K562 (cell line): ENCODE measurements around the gene TOMM22. TPM values are rescaled to one million over a fixed set of nuclear protein-coding genes. Genes with fewer than 3 reads are reported as not detected.
A peak's percentile ranks its signal among the peaks of the same experiment; 100 is the strongest.

Source experiments
- ASH1L ChIP-seq: fragments of 450-650 bp; IDR thresholded peaks from 2 replicates; pipeline ENCODE4 v1.6.1; 2018; ENCODE audit warnings: borderline replicate concordance, mild to moderate bottlenecking, low read depth; ENCODE audit not compliant: partially characterized antibody
- BRF1 ChIP-seq: IDR thresholded peaks from 3 replicates; pipeline ENCODE4 v1.6.1; 2011; ENCODE audit warnings: borderline replicate concordance, mild to moderate bottlenecking; ENCODE audit not compliant: insufficient read length; ENCODE audit errors: extremely low read depth
- CBX8 ChIP-seq: fragments of 200-600 bp; sonication (generic); IDR thresholded peaks from 2 replicates; pipeline ENCODE4 v1.6.1; 2012; ENCODE audit warnings: borderline replicate concordance, mixed run types, low read depth, mild to moderate bottlenecking, moderate library complexity, mixed read lengths, low read length, control low read depth, inconsistent platforms; ENCODE audit not compliant: poor library complexity, severe bottlenecking; ENCODE audit errors: extremely low read depth
- GTF2E2 ChIP-seq: fragments of 200-800 bp; sonication (Bioruptor generic); IDR thresholded peaks from 2 replicates; pipeline ENCODE4 v1.6.1; 2016; ENCODE audit warnings: missing genetic modification characterization, missing compliant biosample characterization
- IRF2 ChIP-seq: sonication (generic); formaldehyde crosslinking; IDR thresholded peaks from 2 replicates; pipeline ENCODE4 v1.8.1; 2022; ENCODE audit warnings: mild to moderate bottlenecking, missing genetic modification reagents
- KAT2B ChIP-seq: IDR thresholded peaks from one replicate; pipeline ENCODE4 v1.6.1; 2012; ENCODE audit warnings: low read depth, mild to moderate bottlenecking, control low read depth, inconsistent platforms, low read length, moderate library complexity
- KLF10 ChIP-seq: fragments of 250-450 bp; sonication (Bioruptor Pico); IDR thresholded peaks from 2 replicates; pipeline ENCODE4 v1.6.1; 2021; ENCODE audit warnings: matching md5 sums
- MTA3 ChIP-seq: fragments of 450-650 bp; formaldehyde crosslinking; IDR thresholded peaks from 2 replicates; pipeline ENCODE4 v1.6.1; 2017; ENCODE audit warnings: mild to moderate bottlenecking, borderline replicate concordance
- NCOA1 ChIP-seq: fragments of 450-650 bp; IDR thresholded peaks from 2 replicates; pipeline ENCODE4 v1.6.1; 2016; ENCODE audit warnings: low read depth
- NCOA6 ChIP-seq: fragments of 450-650 bp; IDR thresholded peaks from 2 replicates; pipeline ENCODE4 v1.6.1; 2017; ENCODE audit warnings: mild to moderate bottlenecking
- SLC30A9 ChIP-seq: fragments of 250-450 bp; sonication (Bioruptor Pico); IDR thresholded peaks from 2 replicates; pipeline ENCODE4 v1.8.0; 2022; ENCODE audit warnings: mild to moderate bottlenecking, moderate library complexity
- SNAPC5 ChIP-seq: fragments of 250-450 bp; sonication (Bioruptor Pico); IDR thresholded peaks from 2 replicates; pipeline ENCODE4 v1.8.0; 2021; ENCODE audit warnings: moderate library complexity, mild to moderate bottlenecking, inconsistent platforms
- WHSC1 ChIP-seq: IDR thresholded peaks from one replicate; pipeline ENCODE4 v1.6.1; 2012; ENCODE audit warnings: low read length, control low read depth, inconsistent platforms
- ZC3H8 ChIP-seq: fragments of 450-650 bp; IDR thresholded peaks from 2 replicates; pipeline ENCODE4 v1.6.1; 2017
- ZSCAN29 ChIP-seq: fragments of 450-650 bp; IDR thresholded peaks from 2 replicates; pipeline ENCODE4 v1.6.1; 2017
- polyA plus RNA-seq, 8 experiments: library from polyadenylated mRNA; depleted of rRNA in 4 of 8; stranded (reverse) in 5 of 8; unstranded in 3 of 8; fragments of >200 nt; fragmentation: Nextera tagmentation in 2 of 8; fragmentation: Illumina TruSeq in 1 of 8; extraction: Ambion mirVana in 2 of 8; extraction: Trizol in 1 of 8; gene quantifications; 2 replicates each; pipeline versions ENCODE4 v1.2.1 to v1.2.3, GENCODE V29; 2011 to 2014; ENCODE audit warnings: inconsistent platforms in 1 of 8, missing spikeins in 1 of 8
- total RNA-seq, 7 experiments: library from RNA; depleted of rRNA in 6 of 7; stranded (reverse); fragments of >200 nt in 6 of 7; fragmentation: Illumina TruSeq in 2 of 7; extraction: Trizol in 2 of 7; gene quantifications; 2 replicates each; pipeline versions ENCODE4 v1.2.1 to v1.2.3, GENCODE V29; 2011 to 2021; ENCODE audit warnings: low replicate concordance in 1 of 7
- TF ChIP-seq, protein P1 (sequence below): fragments of 450-650 bp; IDR thresholded peaks from 2 replicates; pipeline ENCODE4 v1.7.1; 2018; ENCODE audit warnings: mild to moderate bottlenecking, low read depth; ENCODE audit not compliant: partially characterized antibody
- TF ChIP-seq, protein P2 (sequence below), 2 experiments: fragments of 150-350 bp in 1 of 2; IDR thresholded peaks; 2 replicates each; pipeline ENCODE4 v1.6.1; 2012 to 2016; ENCODE audit warnings: low read depth in 2 of 2, low read length in 2 of 2, mild to moderate bottlenecking in 1 of 2, moderate library complexity in 1 of 2
- TF ChIP-seq, protein P3 (sequence below): fragments of 450-650 bp; formaldehyde crosslinking; conservative IDR thresholded peaks from 2 replicates; pipeline ENCODE4 v1.4.0; 2022; ENCODE audit warnings: mild to moderate bottlenecking, missing genetic modification characterization
- TF ChIP-seq, protein P4 (sequence below): fragments of 450-650 bp; formaldehyde crosslinking; IDR thresholded peaks from 2 replicates; pipeline ENCODE4 v1.4.0; 2020; ENCODE audit warnings: mild to moderate bottlenecking, moderate library complexity

TOMM22 gene
- total and polyA plus RNA-seq, 9 of the 15 experiments (the other 6 are each of a cell fraction or from before 2014, with no cell fraction given), result 25.8 to 108 (median 73.8) TPM

GRCh38 chr22:38681582-38682335 is at the start of gene TOMM22 (continued):
- no peak for TF ChIP-seq KLF10
- no peak for TF ChIP-seq CBX8
- TF ChIP-seq ZSCAN29, result no peak
- TF ChIP-seq BRF1, result no peak
- TF ChIP-seq MTA3, result peak; percentile 72; the same call in 1 of the 2 replicates
- no peak for TF ChIP-seq ZC3H8
- TF ChIP-seq KAT2B, result no peak
- no peak for TF ChIP-seq WHSC1
- TF ChIP-seq, protein P1, sequence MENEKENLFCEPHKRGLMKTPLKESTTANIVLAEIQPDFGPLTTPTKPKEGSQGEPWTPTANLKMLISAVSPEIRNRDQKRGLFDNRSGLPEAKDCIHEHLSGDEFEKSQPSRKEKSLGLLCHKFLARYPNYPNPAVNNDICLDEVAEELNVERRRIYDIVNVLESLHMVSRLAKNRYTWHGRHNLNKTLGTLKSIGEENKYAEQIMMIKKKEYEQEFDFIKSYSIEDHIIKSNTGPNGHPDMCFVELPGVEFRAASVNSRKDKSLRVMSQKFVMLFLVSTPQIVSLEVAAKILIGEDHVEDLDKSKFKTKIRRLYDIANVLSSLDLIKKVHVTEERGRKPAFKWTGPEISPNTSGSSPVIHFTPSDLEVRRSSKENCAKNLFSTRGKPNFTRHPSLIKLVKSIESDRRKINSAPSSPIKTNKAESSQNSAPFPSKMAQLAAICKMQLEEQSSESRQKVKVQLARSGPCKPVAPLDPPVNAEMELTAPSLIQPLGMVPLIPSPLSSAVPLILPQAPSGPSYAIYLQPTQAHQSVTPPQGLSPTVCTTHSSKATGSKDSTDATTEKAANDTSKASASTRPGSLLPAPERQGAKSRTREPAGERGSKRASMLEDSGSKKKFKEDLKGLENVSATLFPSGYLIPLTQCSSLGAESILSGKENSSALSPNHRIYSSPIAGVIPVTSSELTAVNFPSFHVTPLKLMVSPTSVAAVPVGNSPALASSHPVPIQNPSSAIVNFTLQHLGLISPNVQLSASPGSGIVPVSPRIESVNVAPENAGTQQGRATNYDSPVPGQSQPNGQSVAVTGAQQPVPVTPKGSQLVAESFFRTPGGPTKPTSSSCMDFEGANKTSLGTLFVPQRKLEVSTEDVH, result peak; percentile 84
- TF ChIP-seq SLC30A9 (CRISPR knock-in tag), result no peak
- TF ChIP-seq, protein P2, sequence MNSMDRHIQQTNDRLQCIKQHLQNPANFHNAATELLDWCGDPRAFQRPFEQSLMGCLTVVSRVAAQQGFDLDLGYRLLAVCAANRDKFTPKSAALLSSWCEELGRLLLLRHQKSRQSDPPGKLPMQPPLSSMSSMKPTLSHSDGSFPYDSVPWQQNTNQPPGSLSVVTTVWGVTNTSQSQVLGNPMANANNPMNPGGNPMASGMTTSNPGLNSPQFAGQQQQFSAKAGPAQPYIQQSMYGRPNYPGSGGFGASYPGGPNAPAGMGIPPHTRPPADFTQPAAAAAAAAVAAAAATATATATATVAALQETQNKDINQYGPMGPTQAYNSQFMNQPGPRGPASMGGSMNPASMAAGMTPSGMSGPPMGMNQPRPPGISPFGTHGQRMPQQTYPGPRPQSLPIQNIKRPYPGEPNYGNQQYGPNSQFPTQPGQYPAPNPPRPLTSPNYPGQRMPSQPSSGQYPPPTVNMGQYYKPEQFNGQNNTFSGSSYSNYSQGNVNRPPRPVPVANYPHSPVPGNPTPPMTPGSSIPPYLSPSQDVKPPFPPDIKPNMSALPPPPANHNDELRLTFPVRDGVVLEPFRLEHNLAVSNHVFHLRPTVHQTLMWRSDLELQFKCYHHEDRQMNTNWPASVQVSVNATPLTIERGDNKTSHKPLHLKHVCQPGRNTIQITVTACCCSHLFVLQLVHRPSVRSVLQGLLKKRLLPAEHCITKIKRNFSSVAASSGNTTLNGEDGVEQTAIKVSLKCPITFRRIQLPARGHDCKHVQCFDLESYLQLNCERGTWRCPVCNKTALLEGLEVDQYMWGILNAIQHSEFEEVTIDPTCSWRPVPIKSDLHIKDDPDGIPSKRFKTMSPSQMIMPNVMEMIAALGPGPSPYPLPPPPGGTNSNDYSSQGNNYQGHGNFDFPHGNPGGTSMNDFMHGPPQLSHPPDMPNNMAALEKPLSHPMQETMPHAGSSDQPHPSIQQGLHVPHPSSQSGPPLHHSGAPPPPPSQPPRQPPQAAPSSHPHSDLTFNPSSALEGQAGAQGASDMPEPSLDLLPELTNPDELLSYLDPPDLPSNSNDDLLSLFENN (IDR thresholded peaks at IDR 0.05; ENCODE audit: low read depth in 2 of 2, low read length in 2 of 2), result no peak
- no peak for TF ChIP-seq SNAPC5 (CRISPR knock-in tag)
- TF ChIP-seq NCOA1, result no peak
- TF ChIP-seq ASH1L, result no peak
- TF ChIP-seq NCOA6, result no peak
- TF ChIP-seq, protein P3, sequence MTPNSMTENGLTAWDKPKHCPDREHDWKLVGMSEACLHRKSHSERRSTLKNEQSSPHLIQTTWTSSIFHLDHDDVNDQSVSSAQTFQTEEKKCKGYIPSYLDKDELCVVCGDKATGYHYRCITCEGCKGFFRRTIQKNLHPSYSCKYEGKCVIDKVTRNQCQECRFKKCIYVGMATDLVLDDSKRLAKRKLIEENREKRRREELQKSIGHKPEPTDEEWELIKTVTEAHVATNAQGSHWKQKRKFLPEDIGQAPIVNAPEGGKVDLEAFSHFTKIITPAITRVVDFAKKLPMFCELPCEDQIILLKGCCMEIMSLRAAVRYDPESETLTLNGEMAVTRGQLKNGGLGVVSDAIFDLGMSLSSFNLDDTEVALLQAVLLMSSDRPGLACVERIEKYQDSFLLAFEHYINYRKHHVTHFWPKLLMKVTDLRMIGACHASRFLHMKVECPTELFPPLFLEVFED (CRISPR knock-in tag), result no peak
- TF ChIP-seq, protein P4, sequence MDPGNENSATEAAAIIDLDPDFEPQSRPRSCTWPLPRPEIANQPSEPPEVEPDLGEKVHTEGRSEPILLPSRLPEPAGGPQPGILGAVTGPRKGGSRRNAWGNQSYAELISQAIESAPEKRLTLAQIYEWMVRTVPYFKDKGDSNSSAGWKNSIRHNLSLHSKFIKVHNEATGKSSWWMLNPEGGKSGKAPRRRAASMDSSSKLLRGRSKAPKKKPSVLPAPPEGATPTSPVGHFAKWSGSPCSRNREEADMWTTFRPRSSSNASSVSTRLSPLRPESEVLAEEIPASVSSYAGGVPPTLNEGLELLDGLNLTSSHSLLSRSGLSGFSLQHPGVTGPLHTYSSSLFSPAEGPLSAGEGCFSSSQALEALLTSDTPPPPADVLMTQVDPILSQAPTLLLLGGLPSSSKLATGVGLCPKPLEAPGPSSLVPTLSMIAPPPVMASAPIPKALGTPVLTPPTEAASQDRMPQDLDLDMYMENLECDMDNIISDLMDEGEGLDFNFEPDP (CRISPR knock-in tag), result no peak
- TF ChIP-seq IRF2 (CRISPR knock-in tag), result no peak
- TF ChIP-seq GTF2E2, result no peak
